ENCODE data around the gene KCNK4.
"Not testable (repeated sequence)": the region's sequence is repeated elsewhere in the genome, so short reads cannot be mapped to it uniquely, and the experiment has no call there.

Gene KCNK4

GRCh38 chr11:64291262-64291751 is at the start of gene KCNK4:
Gene KCNK4 (plus strand): TSS chr11:64291302. CDS start chr11:64293019, 1,717 bp downstream.
- Histone ChIP-seq H3K27ac (ENCODE audit: low read depth, low read length) (no peak within 1 kb of the TSS), H3K36me3 (ENCODE audit: control insufficient read depth, insufficient read depth, low read length) (peaks cover 2% of the 10 kb centered on the region), H3K9ac (ENCODE audit: low read length) (no peak within 1 kb of the TSS), H3K27me3 (ENCODE audit: control insufficient read depth, insufficient read depth, low read length) (peaks cover 29% of the 10 kb centered on the region), H3K4me1 (ENCODE audit: control insufficient read depth, insufficient read depth, low read length) (peaks cover 2% of the 10 kb centered on the region), H3K4me3 (ENCODE audit: low read length) (peak within 1 kb of the TSS; percentile 19)

- Histone ChIP-seq H3K4me3 (ENCODE audit: low read length) (peak overlapping the region; percentile 72), H3K36me3 (ENCODE audit: control insufficient read depth, insufficient read depth, low read length) (peaks cover 6% of the 10 kb centered on the region), H3K4me1 (ENCODE audit: control insufficient read depth, insufficient read depth, low read length) (peaks cover 6% of the 10 kb centered on the region), H3K27me3 (ENCODE audit: control insufficient read depth, insufficient read depth, low read length) (no peaks in the 10 kb centered on the region), H3K27ac (ENCODE audit: low read depth, low read length) (peak overlapping the region; percentile 89), H3K9ac (ENCODE audit: low read length) (peak overlapping the region; percentile 51)
Measured at GRCh38 chr11:64241491-64242374, 49.4 kb upstream of the KCNK4 start.

GRCh38 chr11:64243236-64243854 is 47.8 kb upstream of the KCNK4 start:
- Histone ChIP-seq H3K27ac (ENCODE audit: low read depth, low read length) (no peak overlapping the region), H3K27me3 (ENCODE audit: control insufficient read depth, insufficient read depth, low read length) (no peaks in the 10 kb centered on the region), H3K4me1 (ENCODE audit: control insufficient read depth, insufficient read depth, low read length) (peaks cover 12% of the 10 kb centered on the region), H3K9ac (ENCODE audit: low read length) (no peak overlapping the region), H3K4me3 (ENCODE audit: low read length) (no peak overlapping the region), H3K36me3 (ENCODE audit: control insufficient read depth, insufficient read depth, low read length) (peaks cover 3% of the 10 kb centered on the region)

GRCh38 chr11:64244107-64244506 is 47.0 kb upstream of the KCNK4 start:
- H3K36me3 ChIP-seq (ENCODE audit: control insufficient read depth, insufficient read depth, low read length): peaks cover 3% of the 10 kb centered on the region
- H3K27me3 ChIP-seq (ENCODE audit: control insufficient read depth, insufficient read depth, low read length): no peaks in the 10 kb centered on the region
- no peak overlapping the region for H3K27ac ChIP-seq (ENCODE audit: low read depth, low read length)
- no peak overlapping the region for H3K4me3 ChIP-seq (ENCODE audit: low read length)
- peaks cover 12% of the 10 kb centered on the region for H3K4me1 ChIP-seq (ENCODE audit: control insufficient read depth, insufficient read depth, low read length)
- no peak overlapping the region for H3K9ac ChIP-seq (ENCODE audit: low read length)

- H3K27me3 ChIP-seq (ENCODE audit: control insufficient read depth, insufficient read depth, low read length): no peaks in the 10 kb centered on the region
- peak overlapping the region; percentile 68 for H3K4me3 ChIP-seq (ENCODE audit: low read length)
- peaks cover 12% of the 10 kb centered on the region for H3K4me1 ChIP-seq (ENCODE audit: control insufficient read depth, insufficient read depth, low read length)
- peak overlapping the region; percentile 69 for H3K27ac ChIP-seq (ENCODE audit: low read depth, low read length)
- H3K36me3 ChIP-seq (ENCODE audit: control insufficient read depth, insufficient read depth, low read length): peaks cover 3% of the 10 kb centered on the region
- H3K9ac ChIP-seq (ENCODE audit: low read length): no peak overlapping the region
Measured at GRCh38 chr11:64244966-64245365, 46.1 kb upstream of the KCNK4 start.

- Histone ChIP-seq H3K27me3 (ENCODE audit: control insufficient read depth, insufficient read depth, low read length) (no peaks in the 10 kb centered on the region), H3K4me3 (ENCODE audit: low read length) (peak overlapping the region; percentile 68), H3K4me1 (ENCODE audit: control insufficient read depth, insufficient read depth, low read length) (peaks cover 8% of the 10 kb centered on the region), H3K27ac (ENCODE audit: low read depth, low read length) (peak overlapping the region; percentile 69), H3K36me3 (ENCODE audit: control insufficient read depth, insufficient read depth, low read length) (peaks cover 3% of the 10 kb centered on the region), H3K9ac (ENCODE audit: low read length) (peak overlapping the region; percentile 58)
Measured at GRCh38 chr11:64245401-64245796, 45.7 kb upstream of the KCNK4 start.

GRCh38 chr11:64245797-64246620 is 45.1 kb upstream of the KCNK4 start:
- peaks cover 3% of the 10 kb centered on the region for H3K36me3 ChIP-seq (ENCODE audit: control insufficient read depth, insufficient read depth, low read length)
- peak overlapping the region; percentile 58 for H3K9ac ChIP-seq (ENCODE audit: low read length)
- H3K4me3 ChIP-seq (ENCODE audit: low read length): peak overlapping the region; percentile 68
- H3K27ac ChIP-seq (ENCODE audit: low read depth, low read length): peak overlapping the region; percentile 69
- no peaks in the 10 kb centered on the region for H3K27me3 ChIP-seq (ENCODE audit: control insufficient read depth, insufficient read depth, low read length)
- peaks cover 5% of the 10 kb centered on the region for H3K4me1 ChIP-seq (ENCODE audit: control insufficient read depth, insufficient read depth, low read length)

GRCh38 chr11:64246621-64246870 is 44.6 kb upstream of the KCNK4 start:
- not testable (repeated sequence) for H3K9ac ChIP-seq (ENCODE audit: low read length); H3K4me1 ChIP-seq (ENCODE audit: control insufficient read depth, insufficient read depth, low read length); H3K27me3 ChIP-seq (ENCODE audit: control insufficient read depth, insufficient read depth, low read length); H3K36me3 ChIP-seq (ENCODE audit: control insufficient read depth, insufficient read depth, low read length); H3K27ac ChIP-seq (ENCODE audit: low read depth, low read length)
- H3K4me3 ChIP-seq (ENCODE audit: low read length): peak overlapping the region; percentile 68

- Histone ChIP-seq H3K36me3 (ENCODE audit: control insufficient read depth, insufficient read depth, low read length) (peaks cover 3% of the 10 kb centered on the region), H3K9ac (ENCODE audit: low read length) (peak within 1 kb of the TSS; percentile 70), H3K4me1 (ENCODE audit: control insufficient read depth, insufficient read depth, low read length) (peaks cover 7% of the 10 kb centered on the region), H3K27ac (ENCODE audit: low read depth, low read length) (peak within 1 kb of the TSS; percentile 93), H3K4me3 (ENCODE audit: low read length) (peak within 1 kb of the TSS; percentile 96), H3K27me3 (ENCODE audit: control insufficient read depth, insufficient read depth, low read length) (no peaks in the 10 kb centered on the region)
Measured at GRCh38 chr11:64246871-64247728, 44.0 kb upstream of the KCNK4 start, which contains the start of gene PPP1R14B. Gene PPP1R14B (minus strand): TSS chr11:64246943. CDS start chr11:64246673, 270 bp downstream.

GRCh38 chr11:64247729-64248531 is 43.2 kb upstream of the KCNK4 start:
- Histone ChIP-seq H3K36me3 (ENCODE audit: control insufficient read depth, insufficient read depth, low read length) (peaks cover 3% of the 10 kb centered on the region), H3K4me1 (ENCODE audit: control insufficient read depth, insufficient read depth, low read length) (peaks cover 9% of the 10 kb centered on the region), H3K4me3 (ENCODE audit: low read length) (peak overlapping the region; percentile 96), H3K27ac (ENCODE audit: low read depth, low read length) (peak overlapping the region; percentile 93), H3K9ac (ENCODE audit: low read length) (no peak overlapping the region), H3K27me3 (ENCODE audit: control insufficient read depth, insufficient read depth, low read length) (no peaks in the 10 kb centered on the region)

GRCh38 chr11:64248578-64248977 is 42.5 kb upstream of the KCNK4 start:
- peaks cover 9% of the 10 kb centered on the region for H3K4me1 ChIP-seq (ENCODE audit: control insufficient read depth, insufficient read depth, low read length)
- H3K36me3 ChIP-seq (ENCODE audit: control insufficient read depth, insufficient read depth, low read length): peaks cover 1% of the 10 kb centered on the region
- no peaks in the 10 kb centered on the region for H3K27me3 ChIP-seq (ENCODE audit: control insufficient read depth, insufficient read depth, low read length)
- H3K27ac ChIP-seq (ENCODE audit: low read depth, low read length): no peak overlapping the region
- H3K4me3 ChIP-seq (ENCODE audit: low read length): no peak overlapping the region
- no peak overlapping the region for H3K9ac ChIP-seq (ENCODE audit: low read length)
